SK-N-SH (cell line): ENCODE data around the gene SNX22.

Experiments
- CTCF ChIP-seq: fragments of 200-600 bp; sonication (generic); IDR thresholded peaks from 2 replicates; pipeline ENCODE4 v1.6.1; 2017; ENCODE audit warnings: antibody characterized with exemption, mild to moderate bottlenecking, moderate library complexity
- EP300 ChIP-seq, 2 experiments: IDR thresholded peaks; 2 replicates each; pipeline versions ENCODE4 v1.4.0 to v1.6.1; 2012; ENCODE audit warnings: borderline replicate concordance in 1 of 2, low read depth in 1 of 2, low read length in 1 of 2
- FOXM1 ChIP-seq: IDR thresholded peaks from 2 replicates; pipeline ENCODE4 v1.4.0; 2012; ENCODE audit warnings: low read depth, mild to moderate bottlenecking
- MAX ChIP-seq: IDR thresholded peaks from 2 replicates; pipeline ENCODE4 v1.4.0; 2012; ENCODE audit warnings: low read depth
- NRF1 ChIP-seq: IDR thresholded peaks from 2 replicates; pipeline ENCODE4 v1.6.1; 2012; ENCODE audit warnings: low read depth, mild to moderate bottlenecking, low read length
- POLR2AphosphoS5 ChIP-seq: IDR thresholded peaks from 2 replicates; pipeline ENCODE4 v1.6.1; 2012; ENCODE audit warnings: low read depth, low read length
- RAD21 ChIP-seq: IDR thresholded peaks from 2 replicates; pipeline ENCODE4 v1.6.1; 2012; ENCODE audit warnings: mild to moderate bottlenecking, low read length
- RFX5 ChIP-seq: IDR thresholded peaks from 2 replicates; pipeline ENCODE4 v1.6.1; 2012; ENCODE audit warnings: mild to moderate bottlenecking, improper control_type of control experiment, low read length
- SIN3A ChIP-seq: IDR thresholded peaks from 2 replicates; pipeline ENCODE4 v1.6.1; 2012; ENCODE audit warnings: low read depth, mild to moderate bottlenecking, low read length, moderate library complexity, borderline replicate concordance
- YY1 ChIP-seq: IDR thresholded peaks from 2 replicates; pipeline ENCODE4 v1.4.0; 2012; ENCODE audit warnings: low read depth, mild to moderate bottlenecking

GRCh38 chr15:64134345-64134829 is 17.1 kb upstream of the SNX22 start:
- TF ChIP-seq FOXM1 (no peak), CTCF (no peak), EP300 (IDR thresholded peaks at IDR 0.05; ENCODE audit: borderline replicate concordance in 1 of 2, low read depth in 1 of 2, low read length in 1 of 2) (no peak), YY1 (no peak), MAX (no peak), RFX5 (no peak), NRF1 (no peak), SIN3A (no peak), RAD21 (no peak), POLR2AphosphoS5 (no peak)
